Liver (tissue), 9 donors: ENCODE data around the gene HIP1. TPM values are rescaled to one million over a fixed set of nuclear protein-coding genes. Genes with fewer than 3 reads are reported as not detected.
"Not testable (repeated sequence)": the region's sequence is repeated elsewhere in the genome, so short reads cannot be mapped to it uniquely, and the experiment has no call there.

Experiments used
- DNase-seq: peaks from one replicate; pipeline ENCODE4 v3.0.0-alpha.2; 2017; ENCODE audit warnings: low spot score
- H3K27ac ChIP-seq, 2 donors: one replicate each; pipeline ENCODE4 v1.7.0; 2013; ENCODE audit warnings: inconsistent platforms in 2 of 2, low read length in 2 of 2, control low read depth in 1 of 2, low read depth in 1 of 2, mild to moderate bottlenecking in 1 of 2
- H3K27me3 ChIP-seq, 4 donors: one replicate each; pipeline versions ENCODE4 v1.6.1 to v1.7.0; 2013; ENCODE audit warnings: low read length in 3 of 4, inconsistent platforms in 1 of 4, mild to moderate bottlenecking in 1 of 4, moderate library complexity in 1 of 4; ENCODE audit not compliant: control insufficient read depth in 4 of 4, insufficient read depth in 4 of 4
- H3K36me3 ChIP-seq, 4 donors: one replicate each; pipeline versions ENCODE4 v1.6.1 to v1.7.0; 2013; ENCODE audit warnings: low read length in 3 of 4, mild to moderate bottlenecking in 3 of 4, low read depth in 1 of 4, moderate library complexity in 1 of 4; ENCODE audit not compliant: control insufficient read depth in 4 of 4, insufficient read depth in 3 of 4
- H3K4me1 ChIP-seq, 4 donors: one replicate each; pipeline versions ENCODE4 v1.6.1 to v1.7.0; 2013; ENCODE audit warnings: low read length in 3 of 4, mild to moderate bottlenecking in 3 of 4, moderate library complexity in 1 of 4; ENCODE audit not compliant: control insufficient read depth in 4 of 4, insufficient read depth in 4 of 4
- H3K4me3 ChIP-seq, 3 donors: one replicate each; pipeline versions ENCODE4 v1.6.1 to v1.7.0; 2013; ENCODE audit warnings: low read length in 3 of 3, control low read depth in 1 of 3, low read depth in 1 of 3, mild to moderate bottlenecking in 1 of 3
- H3K9ac ChIP-seq, 2 donors: one replicate each; pipeline ENCODE4 v1.7.0; 2013; ENCODE audit warnings: low read length in 2 of 2, mild to moderate bottlenecking in 2 of 2, moderate library complexity in 2 of 2, control low read depth in 1 of 2, low read depth in 1 of 2
- H3K9me3 ChIP-seq, 4 donors: one replicate each; pipeline versions ENCODE4 v1.6.1 to v1.7.0; 2013; ENCODE audit warnings: low read length in 3 of 4; ENCODE audit not compliant: control insufficient read depth in 4 of 4
- EGR1 ChIP-seq, 2 donors: IDR thresholded peaks; 2 replicates each; pipeline ENCODE4 v1.6.1; 2016 to 2018; ENCODE audit warnings: antibody characterized with exemption in 2 of 2, low read depth in 2 of 2
- FOXA1 ChIP-seq: IDR thresholded peaks from 2 replicates; pipeline ENCODE4 v1.6.1; 2016; ENCODE audit warnings: antibody characterized with exemption
- FOXA2 ChIP-seq: IDR thresholded peaks from 2 replicates; pipeline ENCODE4 v1.6.1; 2016; ENCODE audit warnings: antibody characterized with exemption
- GABPA ChIP-seq, 2 donors: IDR thresholded peaks in 1 of 2; conservative IDR thresholded peaks in 1 of 2; 2 replicates each; pipeline ENCODE4 v1.6.1; 2016; ENCODE audit warnings: antibody characterized with exemption in 2 of 2, mild to moderate bottlenecking in 1 of 2, moderate library complexity in 1 of 2
- HNF4A ChIP-seq, 2 donors: conservative IDR thresholded peaks; 2 replicates each; pipeline ENCODE4 v1.6.1; 2016; ENCODE audit warnings: antibody characterized with exemption in 2 of 2, mild to moderate bottlenecking in 2 of 2
- HNF4G ChIP-seq: IDR thresholded peaks from 2 replicates; pipeline ENCODE4 v1.6.1; 2016; ENCODE audit warnings: antibody characterized with exemption
- JUND ChIP-seq, 2 donors: IDR thresholded peaks; 2 replicates each; pipeline ENCODE4 v1.6.1; 2016; ENCODE audit warnings: antibody characterized with exemption in 2 of 2
- NR2F2 ChIP-seq: IDR thresholded peaks from 2 replicates; pipeline ENCODE4 v1.6.1; 2016; ENCODE audit warnings: antibody characterized with exemption
- RAD21 ChIP-seq, 2 donors: IDR thresholded peaks; 2 replicates each; pipeline ENCODE4 v1.6.1; 2016; ENCODE audit warnings: antibody characterized with exemption in 2 of 2, mild to moderate bottlenecking in 2 of 2
- RXRA ChIP-seq, 2 donors: IDR thresholded peaks; 2 replicates each; pipeline ENCODE4 v1.6.1; 2017 to 2018; ENCODE audit warnings: antibody characterized with exemption in 2 of 2, mild to moderate bottlenecking in 1 of 2
- SP1 ChIP-seq: IDR thresholded peaks from 2 replicates; pipeline ENCODE4 v1.6.1; 2018; ENCODE audit warnings: antibody characterized with exemption, mild to moderate bottlenecking
- TAF1 ChIP-seq: conservative IDR thresholded peaks from 2 replicates; pipeline ENCODE4 v1.6.1; 2016; ENCODE audit warnings: antibody characterized with exemption, mild to moderate bottlenecking
- YY1 ChIP-seq: IDR thresholded peaks from 2 replicates; pipeline ENCODE4 v1.6.1; 2016; ENCODE audit warnings: antibody characterized with exemption, mild to moderate bottlenecking
- WGBS: extraction: QIAGEN DNeasy Blood & Tissue Kit; methylation state at CpG from one replicate; pipeline ENCODE4 v1.1.7; 2013; 5-methylcytosine and 5-hydroxymethylcytosine counted together
- polyA plus RNA-seq, 2 donors: library from polyadenylated mRNA; stranded (reverse) in 1 of 2; unstranded in 1 of 2; fragments of 200-250 nt in 1 of 2; fragments of >200 nt in 1 of 2; fragmentation: Nextera tagmentation in 1 of 2; extraction: Ambion mirVana in 1 of 2; gene quantifications; one replicate each; pipeline versions ENCODE4 v1.2.1 to v1.2.3, GENCODE V29; 2013 to 2015
- total RNA-seq, 2 donors: library from RNA; depleted of rRNA; stranded (reverse); fragments of >200 nt; gene quantifications; one replicate each; pipeline ENCODE4 v1.2.3, GENCODE V29; 2014
- TF ChIP-seq, protein P1 (sequence below): IDR thresholded peaks from 2 replicates; pipeline ENCODE4 v1.6.1; 2016; ENCODE audit warnings: antibody characterized with exemption
- TF ChIP-seq, protein P2 (sequence below): fragments of 150-350 bp; IDR thresholded peaks from 2 replicates; pipeline ENCODE4 v1.5.1; 2017; ENCODE audit warnings: improper control_type of control experiment, low read depth, low read length; ENCODE audit not compliant: missing input control
- TF ChIP-seq, protein P3 (sequence below): IDR thresholded peaks from 2 replicates; pipeline ENCODE4 v1.6.1; 2016; ENCODE audit warnings: antibody characterized with exemption, mild to moderate bottlenecking
- TF ChIP-seq, protein P4 (sequence below): IDR thresholded peaks from 2 replicates; pipeline ENCODE4 v1.6.1; 2016; ENCODE audit warnings: antibody characterized with exemption
- TF ChIP-seq, protein P5 (sequence below): IDR thresholded peaks from 2 replicates; pipeline ENCODE4 v1.6.1; 2016; ENCODE audit warnings: antibody characterized with exemption
- donor health status: healthy.
- donor health status: healthy.
- donor health status: healthy.
- donor health status: healthy.
- donor health status: healthy.

The HIP1 gene
- total and polyA plus RNA-seq, 4 donors = 3.8 to 13.6 (median 7.8) TPM

DNA sequence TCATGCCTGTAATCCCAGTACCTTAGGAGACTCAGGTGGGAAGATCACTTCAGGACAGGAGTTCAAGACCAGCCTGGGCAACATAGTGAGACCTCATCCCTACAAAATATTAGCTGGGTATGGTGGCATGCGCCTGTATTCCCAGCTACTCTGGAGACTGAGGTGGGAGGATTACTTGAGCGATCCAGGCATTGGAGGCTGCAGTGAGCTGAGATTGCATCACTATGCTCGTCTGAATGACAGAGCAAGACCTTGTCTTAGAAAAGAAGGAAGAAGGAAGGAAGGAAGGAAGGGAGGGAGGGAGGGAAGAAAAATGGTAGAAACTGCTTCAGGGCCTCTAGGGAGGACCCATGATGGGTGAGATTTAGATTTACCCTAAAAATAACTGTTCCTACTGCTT is 134.3 kb downstream of the HIP1 start:
- Histone ChIP-seq H3K9ac (no peak overlapping the region), H3K4me3 (no peak overlapping the region), H3K27ac (no peak overlapping the region), H3K36me3 (no peaks in the 10 kb centered on the region), H3K4me1 (no peaks in the 10 kb centered on the region), H3K27me3 (no peaks in the 10 kb centered on the region), H3K9me3 (no peaks in the 10 kb centered on the region)
- TF ChIP-seq SP1 = no peak
- TF ChIP-seq, protein P1, sequence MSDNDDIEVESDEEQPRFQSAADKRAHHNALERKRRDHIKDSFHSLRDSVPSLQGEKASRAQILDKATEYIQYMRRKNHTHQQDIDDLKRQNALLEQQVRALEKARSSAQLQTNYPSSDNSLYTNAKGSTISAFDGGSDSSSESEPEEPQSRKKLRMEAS = no peak
- no peak for TF ChIP-seq HNF4A (conservative IDR thresholded peaks at IDR 0.05)
- TF ChIP-seq, protein P2, sequence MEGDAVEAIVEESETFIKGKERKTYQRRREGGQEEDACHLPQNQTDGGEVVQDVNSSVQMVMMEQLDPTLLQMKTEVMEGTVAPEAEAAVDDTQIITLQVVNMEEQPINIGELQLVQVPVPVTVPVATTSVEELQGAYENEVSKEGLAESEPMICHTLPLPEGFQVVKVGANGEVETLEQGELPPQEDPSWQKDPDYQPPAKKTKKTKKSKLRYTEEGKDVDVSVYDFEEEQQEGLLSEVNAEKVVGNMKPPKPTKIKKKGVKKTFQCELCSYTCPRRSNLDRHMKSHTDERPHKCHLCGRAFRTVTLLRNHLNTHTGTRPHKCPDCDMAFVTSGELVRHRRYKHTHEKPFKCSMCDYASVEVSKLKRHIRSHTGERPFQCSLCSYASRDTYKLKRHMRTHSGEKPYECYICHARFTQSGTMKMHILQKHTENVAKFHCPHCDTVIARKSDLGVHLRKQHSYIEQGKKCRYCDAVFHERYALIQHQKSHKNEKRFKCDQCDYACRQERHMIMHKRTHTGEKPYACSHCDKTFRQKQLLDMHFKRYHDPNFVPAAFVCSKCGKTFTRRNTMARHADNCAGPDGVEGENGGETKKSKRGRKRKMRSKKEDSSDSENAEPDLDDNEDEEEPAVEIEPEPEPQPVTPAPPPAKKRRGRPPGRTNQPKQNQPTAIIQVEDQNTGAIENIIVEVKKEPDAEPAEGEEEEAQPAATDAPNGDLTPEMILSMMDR = no peak
- no peak for TF ChIP-seq YY1
- no peak for TF ChIP-seq RAD21 (IDR thresholded peaks at IDR 0.05)
- no peak for TF ChIP-seq HNF4G
- TF ChIP-seq FOXA2 = no peak
- TF ChIP-seq RXRA (IDR thresholded peaks at IDR 0.05) = no peak
- no peak for TF ChIP-seq JUND (IDR thresholded peaks at IDR 0.05)
- TF ChIP-seq, protein P3, sequence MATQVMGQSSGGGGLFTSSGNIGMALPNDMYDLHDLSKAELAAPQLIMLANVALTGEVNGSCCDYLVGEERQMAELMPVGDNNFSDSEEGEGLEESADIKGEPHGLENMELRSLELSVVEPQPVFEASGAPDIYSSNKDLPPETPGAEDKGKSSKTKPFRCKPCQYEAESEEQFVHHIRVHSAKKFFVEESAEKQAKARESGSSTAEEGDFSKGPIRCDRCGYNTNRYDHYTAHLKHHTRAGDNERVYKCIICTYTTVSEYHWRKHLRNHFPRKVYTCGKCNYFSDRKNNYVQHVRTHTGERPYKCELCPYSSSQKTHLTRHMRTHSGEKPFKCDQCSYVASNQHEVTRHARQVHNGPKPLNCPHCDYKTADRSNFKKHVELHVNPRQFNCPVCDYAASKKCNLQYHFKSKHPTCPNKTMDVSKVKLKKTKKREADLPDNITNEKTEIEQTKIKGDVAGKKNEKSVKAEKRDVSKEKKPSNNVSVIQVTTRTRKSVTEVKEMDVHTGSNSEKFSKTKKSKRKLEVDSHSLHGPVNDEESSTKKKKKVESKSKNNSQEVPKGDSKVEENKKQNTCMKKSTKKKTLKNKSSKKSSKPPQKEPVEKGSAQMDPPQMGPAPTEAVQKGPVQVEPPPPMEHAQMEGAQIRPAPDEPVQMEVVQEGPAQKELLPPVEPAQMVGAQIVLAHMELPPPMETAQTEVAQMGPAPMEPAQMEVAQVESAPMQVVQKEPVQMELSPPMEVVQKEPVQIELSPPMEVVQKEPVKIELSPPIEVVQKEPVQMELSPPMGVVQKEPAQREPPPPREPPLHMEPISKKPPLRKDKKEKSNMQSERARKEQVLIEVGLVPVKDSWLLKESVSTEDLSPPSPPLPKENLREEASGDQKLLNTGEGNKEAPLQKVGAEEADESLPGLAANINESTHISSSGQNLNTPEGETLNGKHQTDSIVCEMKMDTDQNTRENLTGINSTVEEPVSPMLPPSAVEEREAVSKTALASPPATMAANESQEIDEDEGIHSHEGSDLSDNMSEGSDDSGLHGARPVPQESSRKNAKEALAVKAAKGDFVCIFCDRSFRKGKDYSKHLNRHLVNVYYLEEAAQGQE = no peak
- TF ChIP-seq, protein P4, sequence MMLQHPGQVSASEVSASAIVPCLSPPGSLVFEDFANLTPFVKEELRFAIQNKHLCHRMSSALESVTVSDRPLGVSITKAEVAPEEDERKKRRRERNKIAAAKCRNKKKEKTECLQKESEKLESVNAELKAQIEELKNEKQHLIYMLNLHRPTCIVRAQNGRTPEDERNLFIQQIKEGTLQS = no peak
- TF ChIP-seq FOXA1 = no peak
- TF ChIP-seq EGR1 (IDR thresholded peaks at IDR 0.05; ENCODE audit: low read depth in 2 of 2) = no peak
- TF ChIP-seq TAF1 = no peak
- TF ChIP-seq, protein P5, sequence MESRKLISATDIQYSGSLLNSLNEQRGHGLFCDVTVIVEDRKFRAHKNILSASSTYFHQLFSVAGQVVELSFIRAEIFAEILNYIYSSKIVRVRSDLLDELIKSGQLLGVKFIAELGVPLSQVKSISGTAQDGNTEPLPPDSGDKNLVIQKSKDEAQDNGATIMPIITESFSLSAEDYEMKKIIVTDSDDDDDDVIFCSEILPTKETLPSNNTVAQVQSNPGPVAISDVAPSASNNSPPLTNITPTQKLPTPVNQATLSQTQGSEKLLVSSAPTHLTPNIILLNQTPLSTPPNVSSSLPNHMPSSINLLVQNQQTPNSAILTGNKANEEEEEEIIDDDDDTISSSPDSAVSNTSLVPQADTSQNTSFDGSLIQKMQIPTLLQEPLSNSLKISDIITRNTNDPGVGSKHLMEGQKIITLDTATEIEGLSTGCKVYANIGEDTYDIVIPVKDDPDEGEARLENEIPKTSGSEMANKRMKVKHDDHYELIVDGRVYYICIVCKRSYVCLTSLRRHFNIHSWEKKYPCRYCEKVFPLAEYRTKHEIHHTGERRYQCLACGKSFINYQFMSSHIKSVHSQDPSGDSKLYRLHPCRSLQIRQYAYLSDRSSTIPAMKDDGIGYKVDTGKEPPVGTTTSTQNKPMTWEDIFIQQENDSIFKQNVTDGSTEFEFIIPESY = no peak
- no peak for TF ChIP-seq GABPA (IDR thresholded peaks at IDR 0.05 in 1 of 2, conservative IDR thresholded peaks at IDR 0.05 in 1 of 2)
- TF ChIP-seq NR2F2 = no peak
- DNase-seq = no peak
- 87% methylated on average over 3 of the region's 3 CpGs for WGBS

DNA sequence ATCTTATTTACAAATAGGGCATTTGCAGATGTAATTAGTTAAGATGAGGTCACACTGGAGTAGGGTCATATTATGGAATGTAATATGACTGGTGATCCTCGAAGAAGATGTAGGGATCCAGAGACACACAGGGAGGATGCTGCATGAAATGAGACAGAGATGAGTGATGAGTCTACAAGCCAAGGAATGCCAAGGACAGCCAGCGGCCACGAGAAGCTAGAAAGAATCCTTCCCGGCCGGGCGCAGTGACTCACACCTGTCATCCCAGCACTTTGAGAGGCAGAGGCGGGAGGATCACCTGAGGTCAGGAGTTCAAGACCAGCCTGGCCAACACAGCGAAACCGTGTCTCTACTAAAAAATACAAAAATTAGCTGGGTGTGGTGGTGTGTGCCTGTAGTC is 135.9 kb downstream of the HIP1 start:
- WGBS = 96% methylated on average over 9 of the region's 9 CpGs
- not testable (repeated sequence) for H3K4me1 ChIP-seq

More for the DNA sequence above, 135.9 kb downstream of the HIP1 start:
- not testable (repeated sequence) for H3K4me3 ChIP-seq, H3K9me3 ChIP-seq, H3K9ac ChIP-seq, H3K27ac ChIP-seq, H3K27me3 ChIP-seq, H3K36me3 ChIP-seq, DNase-seq
